PC-3 (cell line): ENCODE data around the gene EXOC2. TPM values are rescaled to one million over a fixed set of nuclear protein-coding genes. Genes with fewer than 3 reads are reported as not detected.

ENCODE experiments used
- ATAC-seq: fragments of 200-7000 bp; cut with Tn5 transposase; 2 replicates; pipeline ENCODE4 v1.9.1; 2020; ENCODE audit warnings: mild to moderate bottlenecking, moderate library complexity
- BruUV-seq: library from RNA; stranded (reverse); fragments of 400-500 nt; replicated peaks from 2 replicates; lab custom pipeline; 2021; lab: Mats Ljungman, UMichigan
- CTCF ChIA-PET: fragments of 300-600 bp; sonication (Branson Sonifier 250); formaldehyde crosslinking; loops from one replicate; lab custom pipeline; 2022; ENCODE audit warnings: antibody characterized with exemption; lab: Charles Lee
- POLR2A ChIA-PET: fragments of 300-600 bp; sonication (Branson Sonifier 250); formaldehyde crosslinking; loops from one replicate; lab custom pipeline; 2022; ENCODE audit warnings: antibody characterized with exemption; ENCODE audit not compliant: unreplicated experiment; lab: Charles Lee
- DNase-seq: peaks from one replicate; pipeline ENCODE4 v3.0.0-alpha.2; 2015
- H2AFZ ChIP-seq: fragments of 300-600 bp; sonication (generic); 2 replicates; pipeline ENCODE4 v1.6.0; 2016; ENCODE audit warnings: antibody characterized with exemption, low read length
- H3F3A ChIP-seq: fragments of 300-600 bp; sonication (generic); one replicate; pipeline ENCODE4 v1.6.0; 2017; ENCODE audit warnings: antibody characterized with exemption, low read length, control low read depth, mild to moderate bottlenecking; ENCODE audit not compliant: unreplicated experiment
- H3K27ac ChIP-seq: fragments of 300-600 bp; sonication (generic); 2 replicates; pipeline ENCODE4 v1.5.1; 2016; ENCODE audit warnings: mild to moderate bottlenecking, low read length
- H3K27me3 ChIP-seq: fragments of 300-600 bp; sonication (generic); 2 replicates; pipeline ENCODE4 v1.6.1; 2016; ENCODE audit warnings: low read length, mixed read lengths
- H3K36me3 ChIP-seq: fragments of 300-600 bp; sonication (generic); 2 replicates; pipeline ENCODE4 v1.6.1; 2016; ENCODE audit warnings: low read depth, mixed run types, low read length, mixed read lengths
- H3K4me1 ChIP-seq: fragments of 300-600 bp; sonication (generic); 2 replicates; pipeline ENCODE4 v1.5.1; 2016; ENCODE audit warnings: low read length; ENCODE audit not compliant: insufficient read depth
- H3K4me2 ChIP-seq: fragments of 300-600 bp; sonication (generic); 2 replicates; pipeline ENCODE4 v1.6.0; 2016; ENCODE audit warnings: low read length
- H3K4me3 ChIP-seq: fragments of 300-600 bp; sonication (generic); 2 replicates; pipeline ENCODE4 v1.5.1; 2016; ENCODE audit warnings: mild to moderate bottlenecking, low read length, mixed read lengths
- H3K79me2 ChIP-seq: fragments of 300-600 bp; sonication (generic); 2 replicates; pipeline ENCODE4 v1.6.1; 2017; ENCODE audit warnings: low read length, mixed read lengths
- H3K9ac ChIP-seq: fragments of 300-600 bp; sonication (generic); 2 replicates; pipeline ENCODE4 v1.6.0; 2016; ENCODE audit warnings: mild to moderate bottlenecking, low read length
- H3K9me2 ChIP-seq: fragments of 300-600 bp; sonication (generic); replicated peaks from 2 replicates; pipeline ENCODE4 v1.6.1; 2016; ENCODE audit warnings: mixed run types, low read length, mixed read lengths
- H3K9me3 ChIP-seq: fragments of 300-600 bp; sonication (generic); 2 replicates; pipeline ENCODE4 v1.6.1; 2016; ENCODE audit warnings: low read length, mixed read lengths
- H4K20me1 ChIP-seq: fragments of 300-600 bp; sonication (generic); 2 replicates; pipeline ENCODE4 v1.6.1; 2016; ENCODE audit warnings: low read length, mixed read lengths
- EZH2 ChIP-seq: fragments of 300-600 bp; sonication (generic); IDR thresholded peaks from one replicate; pipeline ENCODE4 v1.6.1; 2017; ENCODE audit warnings: antibody characterized with exemption, mild to moderate bottlenecking, low read length; ENCODE audit not compliant: unreplicated experiment
- EZH2phosphoT487 ChIP-seq: fragments of 300-600 bp; sonication (generic); IDR thresholded peaks from 2 replicates; pipeline ENCODE4 v1.6.1; 2018; ENCODE audit warnings: mild to moderate bottlenecking, antibody characterized with exemption, low read length, borderline replicate concordance
- intact Hi-C: fragments of 100-400 bp; cut with micrococcal nuclease; formaldehyde crosslinking; loops from 2 replicates; pipeline ENCODE4 v1.9.0; 2023
- total RNA-seq: library from RNA; depleted of rRNA; stranded (reverse); fragments of >200 nt; gene quantifications from 2 replicates; pipeline ENCODE4 v1.2.3, GENCODE V29; 2014
- TF ChIP-seq, protein P1 (sequence below): fragments of 300-600 bp; sonication (generic); conservative IDR thresholded peaks from 2 replicates; pipeline ENCODE4 v1.5.1; 2017; ENCODE audit warnings: antibody characterized with exemption, low read depth, mild to moderate bottlenecking, low read length

Gene EXOC2
- total RNA-seq, 1 experiment from 2014 or later: 27.7 TPM

DNA sequence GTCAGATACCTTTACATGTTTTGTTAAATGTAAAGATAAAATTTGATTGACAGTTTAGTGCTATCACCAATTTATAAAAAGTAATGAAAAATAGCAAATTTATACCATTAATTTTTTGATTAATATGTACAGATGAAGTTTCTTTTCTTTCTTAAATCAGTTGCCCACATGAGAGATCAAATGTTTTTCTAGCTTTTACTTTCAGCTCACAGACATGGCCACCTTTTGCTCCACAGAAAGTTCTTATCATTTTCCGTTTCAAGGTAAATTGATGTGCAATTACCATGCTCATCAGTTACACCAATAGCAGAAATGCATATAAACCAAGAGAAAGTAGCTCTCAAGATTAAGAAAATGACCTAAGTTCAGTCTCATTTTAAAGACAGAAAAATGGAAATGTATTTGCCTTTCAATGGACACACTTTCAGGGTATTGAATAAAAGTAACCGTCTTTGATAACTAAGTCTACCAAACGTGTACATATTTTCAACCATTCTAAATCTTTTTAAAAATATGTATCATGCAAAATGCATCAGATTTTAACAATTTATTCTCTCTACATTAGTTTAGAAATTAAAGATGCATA, 16.6 kb upstream of the EXOC2 start:
- H4K20me1 ChIP-seq: no peaks in the 10 kb centered on the region
- DNase-seq: no peak
- no peaks in the 10 kb centered on the region for H3K9me3 ChIP-seq
- peak overlapping the region; percentile 74; the same call in 1 of the 2 replicates for H3K9ac ChIP-seq
- peak overlapping the region; percentile 79; the same call in 1 of the 2 replicates for H3K4me3 ChIP-seq
- no peak for ATAC-seq
- POLR2A ChIA-PET: no interaction called here
- no peak for TF ChIP-seq EZH2
- TF ChIP-seq, protein P1, sequence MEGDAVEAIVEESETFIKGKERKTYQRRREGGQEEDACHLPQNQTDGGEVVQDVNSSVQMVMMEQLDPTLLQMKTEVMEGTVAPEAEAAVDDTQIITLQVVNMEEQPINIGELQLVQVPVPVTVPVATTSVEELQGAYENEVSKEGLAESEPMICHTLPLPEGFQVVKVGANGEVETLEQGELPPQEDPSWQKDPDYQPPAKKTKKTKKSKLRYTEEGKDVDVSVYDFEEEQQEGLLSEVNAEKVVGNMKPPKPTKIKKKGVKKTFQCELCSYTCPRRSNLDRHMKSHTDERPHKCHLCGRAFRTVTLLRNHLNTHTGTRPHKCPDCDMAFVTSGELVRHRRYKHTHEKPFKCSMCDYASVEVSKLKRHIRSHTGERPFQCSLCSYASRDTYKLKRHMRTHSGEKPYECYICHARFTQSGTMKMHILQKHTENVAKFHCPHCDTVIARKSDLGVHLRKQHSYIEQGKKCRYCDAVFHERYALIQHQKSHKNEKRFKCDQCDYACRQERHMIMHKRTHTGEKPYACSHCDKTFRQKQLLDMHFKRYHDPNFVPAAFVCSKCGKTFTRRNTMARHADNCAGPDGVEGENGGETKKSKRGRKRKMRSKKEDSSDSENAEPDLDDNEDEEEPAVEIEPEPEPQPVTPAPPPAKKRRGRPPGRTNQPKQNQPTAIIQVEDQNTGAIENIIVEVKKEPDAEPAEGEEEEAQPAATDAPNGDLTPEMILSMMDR: no peak
- no peak for TF ChIP-seq EZH2phosphoT487
- intact Hi-C loops: no loop called here
- H2AFZ ChIP-seq: peak overlapping the region; percentile 92
- CTCF ChIA-PET: no interaction called here
- H3K4me2 ChIP-seq: peak overlapping the region; percentile 94
- H3F3A ChIP-seq: no peaks in the 10 kb centered on the region
- no peaks in the 10 kb centered on the region for H3K27me3 ChIP-seq
- no peaks in the 10 kb centered on the region for H3K79me2 ChIP-seq
- H3K36me3 ChIP-seq: no peaks in the 10 kb centered on the region
- H3K9me2 ChIP-seq: no peaks in the 10 kb centered on the region
- H3K4me1 ChIP-seq: peaks cover 27% of the 10 kb centered on the region
- BruUV-seq: no TSS peak
- no peak overlapping the region for H3K27ac ChIP-seq

DNA sequence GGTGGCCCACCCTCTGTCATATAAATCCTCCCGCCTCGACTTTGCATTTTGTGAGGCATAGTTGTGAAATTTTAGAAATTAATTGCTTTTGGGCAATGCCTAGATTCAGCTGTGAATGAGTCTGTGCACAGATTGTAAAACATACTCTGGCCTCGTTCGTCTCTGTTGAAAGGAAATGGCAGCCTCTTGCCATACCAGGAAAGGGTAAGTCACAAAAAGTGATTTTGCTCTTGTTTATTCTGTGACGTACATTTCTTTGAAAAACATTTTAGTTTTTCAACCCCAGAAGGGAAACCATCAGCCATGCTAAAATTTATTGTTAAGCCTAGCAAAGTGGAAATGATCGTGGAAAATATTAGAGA, 15.3 kb upstream of the EXOC2 start:
- intact Hi-C loops: no loop called here
- H3K4me3 ChIP-seq: no peak overlapping the region
- H3K9me3 ChIP-seq: no peaks in the 10 kb centered on the region
- ATAC-seq (no peak), DNase-seq (no peak)
- POLR2A ChIA-PET: no interaction called here
- H3K27ac ChIP-seq: no peak overlapping the region
- H3K9ac ChIP-seq: no peak overlapping the region
- no TSS peak for BruUV-seq
- TF ChIP-seq EZH2: no peak
- no peak for TF ChIP-seq EZH2phosphoT487
- TF ChIP-seq, protein P1: no peak
- no peaks in the 10 kb centered on the region for H3F3A ChIP-seq
- H3K79me2 ChIP-seq: no peaks in the 10 kb centered on the region
- peaks cover 41% of the 10 kb centered on the region for H3K4me1 ChIP-seq
- H4K20me1 ChIP-seq: no peaks in the 10 kb centered on the region
- CTCF ChIA-PET: no interaction called here
- H3K27me3 ChIP-seq: no peaks in the 10 kb centered on the region
- H3K9me2 ChIP-seq: no peaks in the 10 kb centered on the region
- no peak overlapping the region for H2AFZ ChIP-seq
- no peaks in the 10 kb centered on the region for H3K36me3 ChIP-seq
- no peak overlapping the region for H3K4me2 ChIP-seq

DNA sequence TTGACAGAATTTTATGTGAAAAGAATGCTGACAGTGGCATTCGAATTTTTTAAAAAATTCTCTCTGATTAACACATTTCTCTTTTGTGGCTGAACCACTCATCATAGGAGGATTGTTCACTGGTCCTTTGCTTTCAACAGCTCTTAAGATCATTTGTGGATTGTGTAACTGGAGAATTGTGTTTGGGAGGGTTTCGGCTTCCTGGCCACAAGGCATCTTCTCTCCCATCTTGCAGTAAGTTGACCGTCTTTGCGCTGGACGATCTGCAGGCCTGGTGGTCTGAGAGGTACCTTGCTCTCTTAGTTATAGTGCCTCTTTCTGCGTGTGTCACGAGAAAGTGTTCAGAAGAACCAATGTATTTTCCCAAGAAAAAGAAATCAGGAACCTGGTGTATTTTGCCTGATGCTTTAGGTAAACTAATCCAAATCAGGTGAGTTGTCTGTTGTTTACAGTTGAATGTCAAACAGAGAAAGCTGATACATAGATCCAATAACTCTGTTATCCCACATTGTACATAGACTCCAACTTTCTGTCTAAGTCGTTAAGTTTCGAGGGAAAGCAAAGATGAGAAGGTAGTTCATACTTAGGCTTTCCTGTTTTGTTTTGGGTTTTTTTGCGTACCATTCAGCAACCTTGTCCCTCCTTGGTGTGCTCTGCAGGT, 14.8 kb upstream of the EXOC2 start:
- TF ChIP-seq, protein P1: no peak
- TF ChIP-seq EZH2 (no peak), EZH2phosphoT487 (no peak)
- Histone ChIP-seq H3K4me1 (peaks cover 43% of the 10 kb centered on the region), H3K79me2 (no peaks in the 10 kb centered on the region), H3K27me3 (no peaks in the 10 kb centered on the region), H3K9me3 (no peaks in the 10 kb centered on the region), H3K9ac (no peak overlapping the region), H3K27ac (no peak overlapping the region), H4K20me1 (no peaks in the 10 kb centered on the region), H3K9me2 (no peaks in the 10 kb centered on the region), H3K36me3 (no peaks in the 10 kb centered on the region), H2AFZ (no peak overlapping the region), H3K4me2 (no peak overlapping the region), H3K4me3 (no peak overlapping the region), H3F3A (no peaks in the 10 kb centered on the region)
- intact Hi-C loops: no loop called here
- ChIA-PET POLR2A (no interaction called here), CTCF (no interaction called here)
- DNase-seq: no peak
- no peak for ATAC-seq
- no TSS peak for BruUV-seq
